Neural crest cell (in vitro differentiated cells): ENCODE measurements around the gene DUSP3. TPM values are rescaled to one million over a fixed set of nuclear protein-coding genes. Genes with fewer than 3 reads are reported as not detected.

Experiments used
- DNase-seq: peaks from one replicate; pipeline ENCODE4 v3.0.0; 2021; ENCODE audit warnings: low read depth, mixed read lengths, low spot score
- H3K27ac Mint-ChIP-seq: one replicate; pipeline ENCODE4 v1.8.0; 2021; ENCODE audit warnings: mild to moderate bottlenecking, mixed read lengths; ENCODE audit not compliant: unreplicated experiment
- H3K27me3 Mint-ChIP-seq: 2 replicates; pipeline ENCODE4 v1.8.0; 2021; ENCODE audit warnings: low read depth, mild to moderate bottlenecking, mixed read lengths
- H3K36me3 Mint-ChIP-seq: 2 replicates; pipeline ENCODE4 v1.8.0; 2021; ENCODE audit warnings: low read depth, mild to moderate bottlenecking, mixed read lengths
- H3K4me1 Mint-ChIP-seq: 2 replicates; pipeline ENCODE4 v1.8.0; 2021; ENCODE audit warnings: mixed read lengths
- H3K4me3 Mint-ChIP-seq: one replicate; pipeline ENCODE4 v1.8.0; 2021; ENCODE audit warnings: mild to moderate bottlenecking, mixed read lengths
- H3K9me3 Mint-ChIP-seq: 2 replicates; pipeline ENCODE4 v1.8.0; 2021; ENCODE audit warnings: mixed read lengths
- CTCF ChIP-seq: fragments of 200-600 bp; sonication (generic); conservative IDR thresholded peaks from 2 replicates; pipeline ENCODE4 v1.5.0; 2021; ENCODE audit warnings: antibody characterized with exemption, mild to moderate bottlenecking
- total RNA-seq: library from RNA; stranded (reverse); gene quantifications from 2 replicates; pipeline ENCODE4 v1.2.1, GENCODE V29; 2021

The DUSP3 gene
- total RNA-seq, 1 donor from 2014 or later: 33.3 TPM

- no peaks in the 10 kb centered on the region for H3K27me3 Mint-ChIP-seq
- DNase-seq: no peak
- H3K4me1 Mint-ChIP-seq: no peaks in the 10 kb centered on the region
- no peak overlapping the region for H3K4me3 Mint-ChIP-seq
- no peak for TF ChIP-seq CTCF
- peaks cover 2% of the 10 kb centered on the region for H3K9me3 Mint-ChIP-seq
- no peak overlapping the region for H3K27ac Mint-ChIP-seq
- no peaks in the 10 kb centered on the region for H3K36me3 Mint-ChIP-seq
These were observed 42.4 kb downstream of the DUSP3 start for GRCh38 chr17:43736389-43736788.

GRCh38 chr17:43734376-43734775, 44.4 kb downstream of the DUSP3 start:
- Mint-ChIP-seq H3K4me3 (no peak overlapping the region), H3K4me1 (no peaks in the 10 kb centered on the region), H3K9me3 (peaks cover 2% of the 10 kb centered on the region), H3K27me3 (no peaks in the 10 kb centered on the region), H3K36me3 (no peaks in the 10 kb centered on the region), H3K27ac (no peak overlapping the region)
- TF ChIP-seq CTCF: no peak
- no peak for DNase-seq

GRCh38 chr17:43733956-43734355, 44.8 kb downstream of the DUSP3 start:
- DNase-seq: no peak
- H3K4me1 Mint-ChIP-seq: no peaks in the 10 kb centered on the region
- no peak overlapping the region for H3K4me3 Mint-ChIP-seq
- no peaks in the 10 kb centered on the region for H3K36me3 Mint-ChIP-seq
- H3K27me3 Mint-ChIP-seq: no peaks in the 10 kb centered on the region
- peaks cover 2% of the 10 kb centered on the region for H3K9me3 Mint-ChIP-seq
- H3K27ac Mint-ChIP-seq: no peak overlapping the region
- no peak for TF ChIP-seq CTCF

- DNase-seq: no peak
- no peak overlapping the region for H3K4me3 Mint-ChIP-seq
- TF ChIP-seq CTCF: no peak
- no peaks in the 10 kb centered on the region for H3K36me3 Mint-ChIP-seq
- no peaks in the 10 kb centered on the region for H3K27me3 Mint-ChIP-seq
- H3K4me1 Mint-ChIP-seq: no peaks in the 10 kb centered on the region
- peaks cover 2% of the 10 kb centered on the region for H3K9me3 Mint-ChIP-seq
- H3K27ac Mint-ChIP-seq: no peak overlapping the region
These were observed 45.8 kb downstream of the DUSP3 start for GRCh38 chr17:43732958-43733357.

GRCh38 chr17:43728081-43728480, 50.7 kb downstream of the DUSP3 start:
- H3K9me3 Mint-ChIP-seq: no peaks in the 10 kb centered on the region
- no peak overlapping the region for H3K4me3 Mint-ChIP-seq
- peaks cover 6% of the 10 kb centered on the region for H3K4me1 Mint-ChIP-seq
- DNase-seq: no peak
- no peak for TF ChIP-seq CTCF
- H3K27ac Mint-ChIP-seq: no peak overlapping the region
- H3K36me3 Mint-ChIP-seq: no peaks in the 10 kb centered on the region
- no peaks in the 10 kb centered on the region for H3K27me3 Mint-ChIP-seq
